ENCODE measurements around the gene HTR1D.
"Not testable (repeated sequence)": the region's sequence is repeated elsewhere in the genome, so short reads cannot be mapped to it uniquely, and the experiment has no call there.

Gene HTR1D

GRCh38 chr1:23222331-23222730 lies 5.0 kb upstream of the HTR1D start:
- intact Hi-C loops (cut with DNase I) = no loop called here
- no peak for DNase-seq

- DNase-seq = no peak
- intact Hi-C loops (cut with DNase I) = no loop called here
These were observed 3.8 kb upstream of the HTR1D start for GRCh38 chr1:23221107-23221506.

GRCh38 chr1:23216771-23217420 lies 406 bp downstream of the HTR1D start:
- intact Hi-C loops (cut with DNase I) = no loop called here

GRCh38 chr1:23215751-23216449 lies 1.4 kb downstream of the HTR1D start:
- no peak for DNase-seq
- intact Hi-C loops (cut with DNase I) = no loop called here

More at GRCh38 chr1:23216771-23217420, 406 bp downstream of the HTR1D start:
- peak in 31 of 42 donors; percentile 5 to 68 (median 32) for DNase-seq

- no peak for DNase-seq
- intact Hi-C loops (cut with DNase I) = no loop called here
These were observed 2.0 kb downstream of the HTR1D start for GRCh38 chr1:23215291-23215690.

- no peak for DNase-seq
- intact Hi-C loops (cut with DNase I) = no loop called here
These were observed 2.7 kb downstream of the HTR1D start for GRCh38 chr1:23214640-23215039.

- DNase-seq = no peak
These were observed 5.3 kb downstream of the HTR1D start for GRCh38 chr1:23211955-23212354.

GRCh38 chr1:23210963-23211362 lies 6.3 kb downstream of the HTR1D start:
- intact Hi-C loops (cut with DNase I) = no loop called here
- no peak for DNase-seq

More at GRCh38 chr1:23211955-23212354, 5.3 kb downstream of the HTR1D start:
- intact Hi-C loops (cut with DNase I) = no loop called here

- no peak for DNase-seq
- intact Hi-C loops (cut with DNase I) = no loop called here
These were observed 6.9 kb downstream of the HTR1D start for GRCh38 chr1:23210351-23210785.

- DNase-seq = no peak
- intact Hi-C loops (cut with DNase I) = no loop called here
These were observed 7.5 kb downstream of the HTR1D start for GRCh38 chr1:23209770-23210169.

- no peak for DNase-seq
- intact Hi-C loops (cut with DNase I) = no loop called here
These were observed 8.8 kb downstream of the HTR1D start for GRCh38 chr1:23208527-23208926.

GRCh38 chr1:23207733-23208132 lies 9.6 kb downstream of the HTR1D start:
- DNase-seq; intact Hi-C loops (cut with DNase I): not testable (repeated sequence)

GRCh38 chr1:23202263-23202749 lies 15.0 kb downstream of the HTR1D start:
- peak in 5 of 42 donors; percentile 2 to 53 (median 38) for DNase-seq
- intact Hi-C loops (cut with DNase I) = no loop called here

- DNase-seq = no peak
- intact Hi-C loops (cut with DNase I) = no loop called here
These were observed 16.4 kb downstream of the HTR1D start for GRCh38 chr1:23200883-23201282.

GRCh38 chr1:23198373-23198772 lies 18.9 kb downstream of the HTR1D start:
- no peak for DNase-seq
- intact Hi-C loops (cut with DNase I) = no loop called here

GRCh38 chr1:23196627-23197328 lies 20.5 kb downstream of the HTR1D start:
- intact Hi-C loops (cut with DNase I) = no loop called here

GRCh38 chr1:23194119-23194984 lies 22.9 kb downstream of the HTR1D start:
- intact Hi-C loops (cut with DNase I) = no loop called here
- DNase-seq = no peak

More at GRCh38 chr1:23196627-23197328, 20.5 kb downstream of the HTR1D start:
- DNase-seq = no peak

GRCh38 chr1:23193391-23194118 lies 23.7 kb downstream of the HTR1D start:
- intact Hi-C loops (cut with DNase I) = no loop called here
- no peak for DNase-seq

Data from head of caudate nucleus (tissue), 42 donors.